NCI-H2107 (cell line): ENCODE measurements around the gene FAM171A2.

Experiments
- DNase-seq: peaks from one replicate; lab custom pipeline; 2025; lab: John Stamatoyannopoulos, UW

Gene FAM171A2

GRCh38 chr17:44323359-44324091 is 40.1 kb downstream of the FAM171A2 start:
- DNase-seq = no peak

GRCh38 chr17:44322236-44322895 is 41.3 kb downstream of the FAM171A2 start:
- DNase-seq = no peak

- DNase-seq = no peak
These were observed 42.2 kb downstream of the FAM171A2 start for GRCh38 chr17:44321246-44322120.

GRCh38 chr17:44320066-44320465 is 43.6 kb downstream of the FAM171A2 start:
- DNase-seq = no peak

- no peak for DNase-seq
These were observed 45.4 kb downstream of the FAM171A2 start for GRCh38 chr17:44318077-44318892.

GRCh38 chr17:44317545-44317944 is 46.1 kb downstream of the FAM171A2 start:
- no peak for DNase-seq

GRCh38 chr17:44315760-44316731 is 47.6 kb downstream of the FAM171A2 start:
- DNase-seq = no peak

GRCh38 chr17:44314869-44315661 is 48.6 kb downstream of the FAM171A2 start:
- peak; percentile 54 for DNase-seq

- DNase-seq = no peak
These were observed 49.2 kb downstream of the FAM171A2 start for GRCh38 chr17:44314524-44314868.

- DNase-seq = no peak
These were observed 49.6 kb downstream of the FAM171A2 start for GRCh38 chr17:44314031-44314430.

GRCh38 chr17:44312396-44313104 is 51.1 kb downstream of the FAM171A2 start:
- DNase-seq = no peak

GRCh38 chr17:44311562-44312181 is 52.0 kb downstream of the FAM171A2 start:
- DNase-seq = no peak

- DNase-seq = no peak
These were observed 52.9 kb downstream of the FAM171A2 start for GRCh38 chr17:44310609-44311376.

- DNase-seq = no peak
These were observed 53.5 kb downstream of the FAM171A2 start for GRCh38 chr17:44310188-44310587.

GRCh38 chr17:44309472-44309871 is 54.2 kb downstream of the FAM171A2 start:
- no peak for DNase-seq

GRCh38 chr17:44308865-44309264 is 54.8 kb downstream of the FAM171A2 start:
- DNase-seq = no peak

GRCh38 chr17:44308320-44308818 is 55.3 kb downstream of the FAM171A2 start, which contains the start of gene RUNDC3A:
Gene RUNDC3A (plus strand): TSS chr17:44308601. CDS start chr17:44308833, 232 bp downstream.
- peak; percentile 55 for DNase-seq
